Femur (tissue), 1 donor: ENCODE results near the gene GATAD2B.

Source experiments
- DNase-seq: peaks from one replicate; pipeline ENCODE4 v3.0.0-alpha.2; 2017

The GATAD2B gene

GRCh38 chr1:153922972-153923925 is at the start of gene GATAD2B:
TSS of gene GATAD2B (minus strand) at chr1:153922972. CDS start at chr1:153828347, 94,625 bp downstream.
- peak; percentile 99 for DNase-seq

- no peak for DNase-seq
Measured at GRCh38 chr1:153970346-153970745, 47.6 kb upstream of the GATAD2B start.

- no peak for DNase-seq
Measured at GRCh38 chr1:153968972-153969371, 46.2 kb upstream of the GATAD2B start.

GRCh38 chr1:153968408-153968807 is 45.6 kb upstream of the GATAD2B start:
- DNase-seq: no peak

- DNase-seq: no peak
Measured at GRCh38 chr1:153968000-153968363, 45.2 kb upstream of the GATAD2B start.

GRCh38 chr1:153967107-153967999 is 44.6 kb upstream of the GATAD2B start, which contains the start of gene CREB3L4:
TSS of gene CREB3L4 (plus strand) at chr1:153967902. CDS start at chr1:153968526, 624 bp downstream.
- DNase-seq: peak; percentile 96

- peak; percentile 56 for DNase-seq
Measured at GRCh38 chr1:153963850-153964331, 41.1 kb upstream of the GATAD2B start.

- peak; percentile 99 for DNase-seq
Measured at GRCh38 chr1:153963030-153963849, 40.5 kb upstream of the GATAD2B start, which contains the start of gene SLC39A1. TSS of gene SLC39A1 (minus strand) at chr1:153963537. CDS start at chr1:153962715, 822 bp downstream.

GRCh38 chr1:153962088-153963029 is 39.6 kb upstream of the GATAD2B start:
- DNase-seq: no peak

GRCh38 chr1:153961421-153961820 is 38.6 kb upstream of the GATAD2B start:
- DNase-seq: no peak

- DNase-seq: no peak
Measured at GRCh38 chr1:153960206-153960605, 37.4 kb upstream of the GATAD2B start.

- no peak for DNase-seq
Measured at GRCh38 chr1:153959454-153959853, 36.7 kb upstream of the GATAD2B start.

- no peak for DNase-seq
Measured at GRCh38 chr1:153958961-153959260, 36.1 kb upstream of the GATAD2B start.

GRCh38 chr1:153958111-153958960 is 35.6 kb upstream of the GATAD2B start, which contains the start of gene CRTC2:
TSS of gene CRTC2 (minus strand) at chr1:153958612. CDS start at chr1:153958497, 115 bp downstream.
- peak; percentile 99 for DNase-seq

- DNase-seq: no peak
Measured at GRCh38 chr1:153957744-153958110, 35.0 kb upstream of the GATAD2B start.

GRCh38 chr1:153956997-153957715 is 34.4 kb upstream of the GATAD2B start:
- no peak for DNase-seq

GRCh38 chr1:153954826-153955225 is 32.1 kb upstream of the GATAD2B start:
- no peak for DNase-seq

- DNase-seq: no peak
Measured at GRCh38 chr1:153953859-153954365, 31.1 kb upstream of the GATAD2B start.

- DNase-seq: no peak
Measured at GRCh38 chr1:153951801-153952200, 29.0 kb upstream of the GATAD2B start.
